ENCODE results near the gene EXOSC7.

DNA sequence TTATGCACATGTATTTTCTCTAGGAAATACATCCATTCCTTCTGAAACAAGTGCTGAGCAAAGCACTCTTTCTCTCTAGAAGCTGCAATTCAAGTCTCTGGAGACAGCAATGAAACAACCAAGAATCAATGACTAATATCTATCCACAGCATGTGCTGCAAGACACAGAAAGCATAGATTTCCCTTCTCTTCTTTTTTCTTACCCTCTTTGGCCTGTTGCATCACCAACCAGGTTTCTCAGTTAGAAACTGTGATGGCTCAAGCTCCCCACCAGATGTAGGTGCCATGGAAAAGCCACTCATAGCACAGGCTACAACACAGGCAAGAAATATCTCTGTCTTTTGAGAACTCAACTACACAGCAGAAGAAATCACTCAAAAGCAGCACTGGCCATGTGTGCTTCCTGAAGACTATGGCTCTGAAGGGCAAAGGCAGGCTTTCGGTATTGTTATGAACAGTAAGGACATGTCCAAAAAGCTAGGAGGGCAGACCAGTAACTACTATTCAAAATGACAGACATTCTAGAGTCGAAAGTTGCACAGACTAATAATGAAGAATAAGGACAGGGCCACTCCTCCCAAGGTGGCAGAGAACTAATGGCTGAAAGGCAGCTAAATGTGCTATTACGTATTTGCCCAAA, 15.5 kb upstream of the EXOSC7 start:
- TF ChIP-seq EZH2 (IDR thresholded peaks at IDR 0.05; ENCODE audit: insufficient read depth, poor library complexity, severe bottlenecking) = no peak
- TF ChIP-seq EZH2phosphoT487 (IDR thresholded peaks at IDR 0.05; ENCODE audit: insufficient read depth, low read depth) = no peak

All from GM23248 (cell line).